Prostate gland (tissue), 2 donors: ENCODE measurements around the gene NAA38. TPM values are rescaled to one million over a fixed set of nuclear protein-coding genes. Genes with fewer than 3 reads are reported as not detected.
"Not testable (repeated sequence)": the region's sequence is repeated elsewhere in the genome, so short reads cannot be mapped to it uniquely, and the experiment has no call there.

Experiments used
- DNase-seq: peaks from one replicate; pipeline ENCODE4 v3.0.0-alpha.2; 2019; ENCODE audit warnings: low spot score
- H3K27ac ChIP-seq, 2 donors: fragments of 200-600 bp; sonication (generic); 2 replicates each; pipeline ENCODE4 v1.5.1; 2017 to 2019
- H3K27me3 ChIP-seq: fragments of 200-600 bp; sonication (generic); replicated peaks from 2 replicates; pipeline ENCODE4 v1.5.1; 2019; ENCODE audit not compliant: insufficient read depth
- H3K36me3 ChIP-seq, 2 donors: fragments of 200-600 bp; sonication (generic); 1 replicate in 1 of 2; 2 replicates in 1 of 2; pipeline versions ENCODE4 v1.5.1 to v1.8.1; 2017 to 2019
- H3K4me1 ChIP-seq: fragments of 200-600 bp; sonication (generic); replicated peaks from 2 replicates; pipeline ENCODE4 v1.5.1; 2019
- H3K4me3 ChIP-seq, 2 donors: fragments of 200-600 bp; sonication (generic); 2 replicates each; pipeline ENCODE4 v1.5.1; 2017 to 2019
- H3K9me3 ChIP-seq: fragments of 200-600 bp; sonication (generic); 2 replicates; pipeline ENCODE4 v1.5.1; 2017
- POLR2A ChIP-seq: fragments of 450-650 bp; IDR thresholded peaks from one replicate; pipeline ENCODE4 v1.6.1; 2016; ENCODE audit warnings: antibody characterized with exemption, mild to moderate bottlenecking
- POLR2AphosphoS5 ChIP-seq: sonication (generic); formaldehyde crosslinking; IDR thresholded peaks from one replicate; pipeline ENCODE4 v1.6.1; 2017; ENCODE audit warnings: antibody characterized with exemption
- WGBS: methylation state at CpG from one replicate; pipeline ENCODE4 v1.1.5; 2018; 5-methylcytosine and 5-hydroxymethylcytosine counted together
- intact Hi-C: fragments of 100-400 bp; cut with DNase I; formaldehyde crosslinking; loops from one replicate; pipeline ENCODE4 v1.14.2; 2022
- total RNA-seq, 2 donors: library from RNA; depleted of rRNA; stranded (reverse); fragments of >200 nt; gene quantifications; one replicate each; pipeline ENCODE4 v1.1.0, GENCODE V29; 2016
- TF ChIP-seq, protein P1 (sequence below), 4 experiments: fragments of 200-600 bp in 2 of 4; fragments of 450-650 bp in 2 of 4; sonication (generic) in 2 of 4; IDR thresholded peaks; 1 replicate in 3 of 4; 2 replicates in 1 of 4; pipeline ENCODE4 v1.5.1; 2016 to 2019; ENCODE audit warnings: antibody characterized with exemption in 4 of 4, mild to moderate bottlenecking in 2 of 4, moderate library complexity in 2 of 4

The NAA38 gene
- total RNA-seq, 2 donors from 2014 or later: 74.6 to 163 TPM

- 43% methylated on average over 5 of the region's 5 CpGs for WGBS
- H3K27ac ChIP-seq: peak overlapping the region in 1 of 2 donors; percentile 4
Observed at GRCh38 chr17:7867881-7868329, 10.5 kb upstream of the NAA38 start.

DNA sequence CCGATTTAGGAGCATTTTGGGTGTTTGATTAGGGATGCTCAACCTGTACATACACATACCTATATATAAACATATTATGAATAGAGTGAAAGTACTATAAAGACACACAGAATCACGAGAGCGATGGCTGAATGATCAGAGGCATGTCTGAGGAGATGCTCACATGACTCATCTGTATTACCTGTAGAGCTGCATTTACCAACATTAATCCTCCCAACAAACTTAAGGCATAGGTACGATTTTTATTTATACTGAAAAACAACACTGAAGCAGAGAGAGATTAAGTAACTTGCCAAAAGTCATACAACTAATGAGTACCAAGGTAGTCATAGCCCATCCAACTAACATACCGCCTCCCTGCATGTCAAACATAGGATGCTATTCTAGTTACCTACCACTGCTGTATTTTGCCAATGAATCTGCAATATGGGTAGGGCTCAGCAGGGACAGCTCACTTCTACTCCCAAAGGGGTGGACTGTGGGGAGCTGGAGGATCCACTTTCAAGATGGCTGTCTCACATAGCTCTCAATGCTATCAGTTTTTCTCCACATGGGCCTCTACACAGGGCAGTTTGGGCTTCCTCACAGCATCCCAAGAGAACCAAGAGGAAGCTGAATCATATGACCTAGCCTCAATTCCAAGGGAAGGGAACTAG lies 7.8 kb upstream of the NAA38 start:
- H3K4me1 ChIP-seq: peaks cover 6% of the 10 kb centered on the region
- DNase-seq: no peak
- no peaks in the 10 kb centered on the region for H3K9me3 ChIP-seq
- H3K4me3 ChIP-seq: no peak overlapping the region
- WGBS: 91% methylated on average over 5 of the region's 5 CpGs
- intact Hi-C loops: loop anchor here (5.0 kb wide), 2 partner anchors 32 to 192 kb away; no protein-coding TSS in a partner anchor
- H3K36me3 ChIP-seq: no peaks in the 10 kb centered on the region
- H3K27ac ChIP-seq: no peak overlapping the region
- H3K27me3 ChIP-seq: no peaks in the 10 kb centered on the region
- TF ChIP-seq POLR2AphosphoS5 (no peak), POLR2A (no peak)
- TF ChIP-seq, protein P1, sequence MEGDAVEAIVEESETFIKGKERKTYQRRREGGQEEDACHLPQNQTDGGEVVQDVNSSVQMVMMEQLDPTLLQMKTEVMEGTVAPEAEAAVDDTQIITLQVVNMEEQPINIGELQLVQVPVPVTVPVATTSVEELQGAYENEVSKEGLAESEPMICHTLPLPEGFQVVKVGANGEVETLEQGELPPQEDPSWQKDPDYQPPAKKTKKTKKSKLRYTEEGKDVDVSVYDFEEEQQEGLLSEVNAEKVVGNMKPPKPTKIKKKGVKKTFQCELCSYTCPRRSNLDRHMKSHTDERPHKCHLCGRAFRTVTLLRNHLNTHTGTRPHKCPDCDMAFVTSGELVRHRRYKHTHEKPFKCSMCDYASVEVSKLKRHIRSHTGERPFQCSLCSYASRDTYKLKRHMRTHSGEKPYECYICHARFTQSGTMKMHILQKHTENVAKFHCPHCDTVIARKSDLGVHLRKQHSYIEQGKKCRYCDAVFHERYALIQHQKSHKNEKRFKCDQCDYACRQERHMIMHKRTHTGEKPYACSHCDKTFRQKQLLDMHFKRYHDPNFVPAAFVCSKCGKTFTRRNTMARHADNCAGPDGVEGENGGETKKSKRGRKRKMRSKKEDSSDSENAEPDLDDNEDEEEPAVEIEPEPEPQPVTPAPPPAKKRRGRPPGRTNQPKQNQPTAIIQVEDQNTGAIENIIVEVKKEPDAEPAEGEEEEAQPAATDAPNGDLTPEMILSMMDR (IDR thresholded peaks at IDR 0.05): no peak

More at GRCh38 chr17:7867881-7868329, 10.5 kb upstream of the NAA38 start:
- no peaks in the 10 kb centered on the region for H3K9me3 ChIP-seq
- DNase-seq: no peak
- TF ChIP-seq, protein P1 (IDR thresholded peaks at IDR 0.05): no peak
- peak; percentile 8 for TF ChIP-seq POLR2AphosphoS5
- peaks cover 6% of the 10 kb centered on the region for H3K4me1 ChIP-seq
- no peak overlapping the region for H3K4me3 ChIP-seq
- no peaks in the 10 kb centered on the region for H3K27me3 ChIP-seq
- H3K36me3 ChIP-seq: no peaks in the 10 kb centered on the region
- intact Hi-C loops: no loop called here

DNA sequence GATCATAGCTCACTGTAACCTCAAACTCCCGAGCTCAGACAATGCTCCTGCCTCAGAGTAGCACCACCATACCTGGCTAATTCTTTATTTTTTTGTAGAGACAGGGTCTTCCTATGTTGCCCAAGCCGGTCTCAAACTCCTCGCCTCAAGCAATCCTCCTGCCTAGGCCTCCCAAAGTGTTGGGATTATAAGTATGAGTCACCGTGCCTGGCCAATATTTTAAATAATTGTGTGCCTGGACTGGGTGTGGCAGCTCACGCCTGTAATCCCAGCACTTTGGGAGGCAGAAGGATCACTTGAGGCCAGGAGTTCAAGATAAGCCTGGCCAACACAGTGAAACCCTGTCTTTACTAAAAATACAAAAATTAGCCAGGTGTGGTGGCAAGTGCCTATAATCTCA lies 7.0 kb upstream of the NAA38 start:
- not testable (repeated sequence) for H3K36me3 ChIP-seq, H3K4me1 ChIP-seq, DNase-seq, H3K9me3 ChIP-seq, H3K4me3 ChIP-seq, H3K27me3 ChIP-seq
- peak overlapping the region in 1 of 2 donors; percentile 67 for H3K27ac ChIP-seq
- WGBS: 76% methylated on average over 5 of the region's 5 CpGs
- intact Hi-C loops: loop anchor here (5.0 kb wide), 2 partner anchors 33 to 193 kb away; no protein-coding TSS in a partner anchor

DNA sequence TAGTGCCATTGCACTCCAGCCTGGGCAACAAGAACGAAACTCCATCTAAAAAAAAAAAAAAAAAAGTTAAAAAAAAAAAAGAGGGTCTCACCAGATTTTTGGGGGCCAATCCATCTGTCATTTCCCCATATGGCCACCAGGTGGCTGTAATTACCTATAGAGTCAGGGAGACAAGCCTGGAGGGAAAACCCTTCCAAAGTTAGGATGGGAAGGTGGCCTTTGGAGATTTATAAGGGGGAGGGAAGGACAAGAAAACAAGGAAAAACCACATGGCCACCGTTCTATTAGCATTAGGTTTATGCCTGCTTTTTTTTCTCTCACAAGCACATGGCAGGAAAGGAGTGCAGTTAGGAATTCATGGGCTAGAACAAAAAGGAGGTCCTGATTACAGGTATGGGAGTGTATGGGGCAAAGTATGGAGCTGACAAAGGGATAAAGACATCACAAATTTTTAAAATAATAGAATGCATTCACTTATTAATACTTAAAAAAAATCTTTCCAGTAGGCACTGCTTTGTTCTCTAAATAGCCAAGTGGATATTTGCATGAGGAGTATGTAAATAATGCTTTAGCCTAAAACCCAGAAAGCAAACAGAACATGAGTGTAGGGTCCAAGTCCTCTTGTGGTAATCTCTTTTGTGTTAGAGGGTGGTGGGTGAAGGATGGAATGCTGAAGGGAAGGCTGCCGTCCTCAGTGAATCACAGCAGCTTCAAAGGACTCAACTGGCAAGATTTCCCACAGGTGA lies 5.5 kb upstream of the NAA38 start:
- WGBS: 26% methylated on average over 3 of the region's 3 CpGs

GRCh38 chr17:7859028-7859427 lies 1.7 kb upstream of the NAA38 start:
- DNase-seq: no peak
- Histone ChIP-seq H3K4me3 (no peak overlapping the region), H3K9me3 (no peaks in the 10 kb centered on the region), H3K36me3 (no peaks in the 10 kb centered on the region), H3K27ac (peak overlapping the region; percentile 80 to 92), H3K27me3 (no peaks in the 10 kb centered on the region), H3K4me1 (peaks cover 18% of the 10 kb centered on the region)
- TF ChIP-seq, protein P1 (IDR thresholded peaks at IDR 0.05): no peak
- TF ChIP-seq POLR2AphosphoS5: no peak
- TF ChIP-seq POLR2A: no peak
- WGBS: 72% methylated on average over 8 of the region's 8 CpGs
- intact Hi-C loops: no loop called here

More for the DNA sequence above, 5.5 kb upstream of the NAA38 start:
- TF ChIP-seq POLR2A: no peak
- TF ChIP-seq POLR2AphosphoS5: peak; percentile 85
- TF ChIP-seq, protein P1 (IDR thresholded peaks at IDR 0.05): peak; percentile 81 to 95 (median 86)
- intact Hi-C loops: loop anchor here (2.0 to 5.0 kb wide), 3 partner anchors 34 to 194 kb away; no protein-coding TSS in a partner anchor
- peak; percentile 72 for DNase-seq
- Histone ChIP-seq H3K4me3 (no peak overlapping the region), H3K4me1 (peaks cover 13% of the 10 kb centered on the region), H3K9me3 (no peaks in the 10 kb centered on the region), H3K27me3 (no peaks in the 10 kb centered on the region), H3K36me3 (no peaks in the 10 kb centered on the region), H3K27ac (peak overlapping the region; percentile 34 to 67)
